Gastroesophageal sphincter (tissue), 3 donors: ENCODE data around the gene FBXW5.

ENCODE experiments used
- EP300 ChIP-seq: sonication (generic); formaldehyde crosslinking; IDR thresholded peaks from one replicate; pipeline ENCODE4 v1.6.1; 2017; ENCODE audit warnings: antibody characterized with exemption, mild to moderate bottlenecking
- POLR2A ChIP-seq, 2 donors: fragments of 450-650 bp; IDR thresholded peaks; one replicate each; pipeline ENCODE4 v1.6.1; 2017; ENCODE audit warnings: antibody characterized with exemption in 2 of 2, mild to moderate bottlenecking in 2 of 2, moderate library complexity in 1 of 2
- TF ChIP-seq, protein P1 (sequence below), 4 experiments: fragments of 200-600 bp in 2 of 4; fragments of 450-650 bp in 2 of 4; sonication (generic) in 1 of 4; IDR thresholded peaks; one replicate each; pipeline ENCODE4 v1.5.1; 2017 to 2019; ENCODE audit warnings: antibody characterized with exemption in 4 of 4, mild to moderate bottlenecking in 2 of 4, moderate library complexity in 2 of 4

DNA sequence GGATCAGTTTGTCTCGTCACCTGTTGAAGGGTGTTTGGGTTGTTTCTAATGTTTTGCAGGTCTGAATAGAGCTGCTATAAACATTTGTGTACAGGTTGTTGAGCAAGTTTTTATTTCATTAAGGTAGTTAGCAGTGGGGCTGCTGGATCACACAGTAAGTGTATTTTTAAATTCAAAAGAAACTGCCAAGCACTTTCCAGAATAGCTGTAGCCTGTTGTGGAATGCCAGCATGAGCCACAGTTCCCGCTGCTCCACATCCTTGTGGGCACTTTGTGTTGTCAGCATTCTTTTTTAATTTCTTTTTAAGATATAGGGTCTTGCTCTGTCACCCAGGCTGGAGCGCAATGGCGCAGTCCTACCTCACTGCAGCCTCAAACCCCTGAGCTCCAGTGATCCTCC, 14.5 kb downstream of the FBXW5 start:
- TF ChIP-seq, protein P1, sequence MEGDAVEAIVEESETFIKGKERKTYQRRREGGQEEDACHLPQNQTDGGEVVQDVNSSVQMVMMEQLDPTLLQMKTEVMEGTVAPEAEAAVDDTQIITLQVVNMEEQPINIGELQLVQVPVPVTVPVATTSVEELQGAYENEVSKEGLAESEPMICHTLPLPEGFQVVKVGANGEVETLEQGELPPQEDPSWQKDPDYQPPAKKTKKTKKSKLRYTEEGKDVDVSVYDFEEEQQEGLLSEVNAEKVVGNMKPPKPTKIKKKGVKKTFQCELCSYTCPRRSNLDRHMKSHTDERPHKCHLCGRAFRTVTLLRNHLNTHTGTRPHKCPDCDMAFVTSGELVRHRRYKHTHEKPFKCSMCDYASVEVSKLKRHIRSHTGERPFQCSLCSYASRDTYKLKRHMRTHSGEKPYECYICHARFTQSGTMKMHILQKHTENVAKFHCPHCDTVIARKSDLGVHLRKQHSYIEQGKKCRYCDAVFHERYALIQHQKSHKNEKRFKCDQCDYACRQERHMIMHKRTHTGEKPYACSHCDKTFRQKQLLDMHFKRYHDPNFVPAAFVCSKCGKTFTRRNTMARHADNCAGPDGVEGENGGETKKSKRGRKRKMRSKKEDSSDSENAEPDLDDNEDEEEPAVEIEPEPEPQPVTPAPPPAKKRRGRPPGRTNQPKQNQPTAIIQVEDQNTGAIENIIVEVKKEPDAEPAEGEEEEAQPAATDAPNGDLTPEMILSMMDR (IDR thresholded peaks at IDR 0.05): no peak
- no peak for TF ChIP-seq POLR2A (IDR thresholded peaks at IDR 0.05)
- TF ChIP-seq EP300: no peak
